HUES6 (cell line): ENCODE measurements around the gene TSPAN4.

Experiments used
- H3K27ac ChIP-seq: 2 replicates; pipeline ENCODE4 v1.7.0; 2013; ENCODE audit warnings: low read depth, mild to moderate bottlenecking, low read length, inconsistent platforms
- H3K27me3 ChIP-seq: 2 replicates; pipeline ENCODE4 v1.6.1; 2013; ENCODE audit warnings: low read length; ENCODE audit not compliant: control insufficient read depth, insufficient read depth
- H3K36me3 ChIP-seq: 2 replicates; pipeline ENCODE4 v1.6.1; 2013; ENCODE audit warnings: low read length; ENCODE audit not compliant: control insufficient read depth, insufficient read depth
- H3K4me1 ChIP-seq: 2 replicates; pipeline ENCODE4 v1.6.1; 2013; ENCODE audit warnings: low read length; ENCODE audit not compliant: control insufficient read depth, insufficient read depth
- H3K4me3 ChIP-seq: 2 replicates; pipeline ENCODE4 v1.5.1; 2013; ENCODE audit warnings: low read depth, low read length
- H3K9ac ChIP-seq: one replicate; pipeline ENCODE4 v1.6.1; 2013; ENCODE audit warnings: mild to moderate bottlenecking, low read length
- H3K9me3 ChIP-seq: 2 replicates; pipeline ENCODE4 v1.6.1; 2013; ENCODE audit warnings: low read depth, low read length; ENCODE audit not compliant: control insufficient read depth, insufficient read depth

Gene TSPAN4

DNA sequence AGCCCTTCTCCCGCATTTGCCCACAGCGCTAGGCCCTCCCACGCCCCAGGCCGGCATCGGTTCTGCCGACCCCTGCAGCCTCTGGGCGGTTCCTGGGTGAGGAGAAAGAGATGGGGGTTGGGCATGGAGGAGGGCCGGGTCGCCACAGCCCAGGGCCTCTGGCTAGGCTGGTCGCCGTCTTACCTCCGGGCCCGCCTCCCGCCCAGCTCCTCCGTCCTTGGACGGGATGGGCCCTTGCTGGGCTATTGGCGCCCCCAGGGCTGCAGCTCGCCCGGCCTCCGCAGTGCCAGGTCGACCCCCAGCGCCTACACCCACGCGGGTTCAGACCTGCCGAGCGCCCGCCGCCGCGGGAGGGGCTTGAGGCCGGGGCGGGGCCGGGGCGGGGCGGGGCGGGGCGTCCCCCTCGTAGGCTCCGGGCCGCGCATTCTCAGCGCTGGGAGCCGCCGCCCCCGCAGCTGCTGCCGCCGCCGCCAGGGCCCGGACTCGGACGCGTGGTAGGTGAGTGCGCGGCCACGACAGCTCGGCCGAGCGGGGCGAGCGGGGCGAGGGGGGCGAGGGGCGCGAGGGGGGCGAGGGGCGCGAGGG, 10.0 kb upstream of the TSPAN4 start, which contains the start of gene CD151:
CD151 (plus strand) TSS at position 424 of the 585 bp plus-strand sequence. CDS start 3,118 bp downstream, outside the sequence.
- Histone ChIP-seq H3K27ac (peak within 1 kb of the TSS; percentile 22; the same call in 1 of the 2 replicates), H3K4me3 (peak within 1 kb of the TSS; percentile 75), H3K9ac (peak within 1 kb of the TSS; percentile 70), H3K27me3 (peaks cover 49% of the 10 kb centered on the region), H3K9me3 (no peaks in the 10 kb centered on the region), H3K36me3 (peaks cover 11% of the 10 kb centered on the region), H3K4me1 (peaks cover 64% of the 10 kb centered on the region)

DNA sequence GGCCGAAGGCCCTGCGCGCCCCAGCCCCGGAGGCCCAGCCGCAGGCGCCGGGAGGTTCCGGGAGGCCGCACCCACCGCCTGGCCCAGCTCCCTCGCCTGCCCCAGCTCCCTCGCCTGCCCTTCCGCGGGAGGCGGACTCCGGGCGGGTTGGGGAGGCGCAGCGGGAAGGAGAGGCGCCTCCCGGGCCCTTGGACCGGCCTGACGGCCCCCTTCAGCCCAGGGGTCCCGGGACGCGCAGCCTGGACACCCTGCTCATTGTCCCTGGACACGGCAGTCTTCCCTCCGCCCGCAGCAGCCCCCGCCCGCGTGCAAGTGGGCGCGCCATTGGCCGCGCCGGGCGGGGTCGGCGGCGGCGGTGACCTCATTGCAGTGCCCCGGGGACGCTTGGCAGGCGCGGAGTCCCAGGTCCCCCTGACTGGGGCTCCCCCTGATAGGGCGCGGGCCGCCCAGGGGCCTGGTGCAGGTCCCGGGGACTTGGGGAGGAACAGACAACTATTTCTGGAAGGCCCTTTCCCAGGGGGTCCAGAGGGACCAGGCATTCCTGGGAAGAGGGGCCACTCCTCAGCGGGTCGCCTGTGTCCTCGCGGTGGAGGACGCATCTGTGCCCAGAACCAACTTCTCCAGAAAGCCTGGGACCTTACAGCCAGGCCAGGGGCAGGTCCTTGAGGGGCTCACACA, 9.4 kb upstream of the TSPAN4 start:
- Histone ChIP-seq H3K36me3 (peaks cover 16% of the 10 kb centered on the region), H3K4me3 (peak overlapping the region; percentile 75), H3K9me3 (no peaks in the 10 kb centered on the region), H3K4me1 (peaks cover 57% of the 10 kb centered on the region), H3K27me3 (peaks cover 43% of the 10 kb centered on the region), H3K27ac (peak overlapping the region; percentile 22; the same call in 1 of the 2 replicates), H3K9ac (peak overlapping the region; percentile 70)

DNA sequence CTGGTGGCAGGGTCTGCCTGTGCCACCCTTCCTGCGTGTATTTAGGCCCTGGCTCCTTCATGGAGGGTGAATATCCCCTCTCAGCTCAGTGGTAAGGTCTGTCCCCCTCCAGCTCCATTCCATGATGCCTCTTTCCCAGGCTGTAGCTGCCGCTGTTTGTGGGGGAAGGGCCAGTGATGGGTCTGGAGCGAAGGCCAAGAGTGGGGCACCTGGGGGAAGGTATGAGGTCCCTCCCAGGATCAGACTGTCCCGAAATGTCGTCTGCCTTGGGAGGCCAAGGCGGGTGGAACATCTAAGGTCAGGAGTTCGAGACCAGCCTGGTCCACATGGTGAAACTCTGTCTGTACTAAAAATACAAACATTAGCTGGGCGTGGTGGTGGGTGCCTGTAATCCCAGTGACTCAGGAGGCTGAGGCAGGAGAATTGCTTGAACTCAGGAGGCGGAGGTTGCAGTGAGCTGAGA, 8.8 kb upstream of the TSPAN4 start:
- Histone ChIP-seq H3K4me1 (peaks cover 57% of the 10 kb centered on the region), H3K27me3 (peaks cover 37% of the 10 kb centered on the region), H3K27ac (no peak overlapping the region)

DNA sequence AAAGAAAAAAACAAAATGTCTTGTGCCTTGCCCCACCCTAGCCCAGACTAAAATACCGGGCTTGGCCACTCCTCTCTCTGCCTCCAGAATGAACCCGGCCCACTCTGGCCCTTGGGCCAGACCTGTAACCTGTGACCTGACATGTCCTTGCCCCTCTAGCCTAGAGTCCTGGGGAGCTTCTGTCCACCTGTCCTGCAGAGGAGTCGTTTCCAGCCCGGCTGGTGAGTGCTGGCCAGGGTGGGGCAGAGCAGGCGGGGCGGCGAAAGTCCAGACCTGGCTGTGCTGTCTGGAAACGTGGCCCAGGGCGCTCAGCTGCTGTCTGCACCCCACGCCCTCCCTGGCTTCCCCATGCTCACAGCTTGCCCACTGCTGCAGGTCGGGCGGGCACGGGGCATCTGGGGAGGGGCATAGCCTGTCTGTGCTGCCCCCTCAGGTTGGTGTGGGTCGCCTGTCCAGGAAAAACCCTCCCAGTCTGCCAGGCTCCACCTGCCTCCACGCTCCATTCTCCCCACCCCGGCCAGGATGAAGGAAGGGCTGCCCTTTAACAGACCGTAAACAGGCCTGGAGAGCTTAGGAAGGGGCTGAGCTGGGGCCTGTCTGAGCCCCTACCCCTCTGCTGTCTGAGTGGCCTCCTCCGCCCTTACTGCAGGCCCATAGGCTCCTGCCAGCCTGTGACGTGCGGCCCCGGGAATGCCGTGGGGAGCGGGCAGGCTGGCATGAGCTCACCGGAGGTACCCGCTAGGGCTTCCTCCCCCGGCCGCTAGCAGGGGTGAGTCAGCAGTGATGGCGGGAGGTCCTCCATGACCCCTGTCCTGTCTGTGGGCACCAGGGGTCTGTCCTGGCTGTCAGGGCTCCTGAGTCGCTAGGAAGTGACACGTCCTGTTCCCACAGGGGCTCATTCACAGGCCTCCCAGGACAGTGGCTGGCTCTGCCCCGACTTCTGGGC, 8.0 kb upstream of the TSPAN4 start:
- H3K27ac ChIP-seq: no peak overlapping the region
- H3K4me3 ChIP-seq: peak overlapping the region; percentile 75
- H3K9ac ChIP-seq: no peak overlapping the region
- no peaks in the 10 kb centered on the region for H3K9me3 ChIP-seq
- peaks cover 29% of the 10 kb centered on the region for H3K27me3 ChIP-seq
- peaks cover 51% of the 10 kb centered on the region for H3K4me1 ChIP-seq
- peaks cover 30% of the 10 kb centered on the region for H3K36me3 ChIP-seq

More for the DNA sequence above, 8.8 kb upstream of the TSPAN4 start:
- Histone ChIP-seq H3K36me3 (peaks cover 22% of the 10 kb centered on the region), H3K4me3 (peak overlapping the region; percentile 75), H3K9me3 (no peaks in the 10 kb centered on the region), H3K9ac (peak overlapping the region; percentile 70)

DNA sequence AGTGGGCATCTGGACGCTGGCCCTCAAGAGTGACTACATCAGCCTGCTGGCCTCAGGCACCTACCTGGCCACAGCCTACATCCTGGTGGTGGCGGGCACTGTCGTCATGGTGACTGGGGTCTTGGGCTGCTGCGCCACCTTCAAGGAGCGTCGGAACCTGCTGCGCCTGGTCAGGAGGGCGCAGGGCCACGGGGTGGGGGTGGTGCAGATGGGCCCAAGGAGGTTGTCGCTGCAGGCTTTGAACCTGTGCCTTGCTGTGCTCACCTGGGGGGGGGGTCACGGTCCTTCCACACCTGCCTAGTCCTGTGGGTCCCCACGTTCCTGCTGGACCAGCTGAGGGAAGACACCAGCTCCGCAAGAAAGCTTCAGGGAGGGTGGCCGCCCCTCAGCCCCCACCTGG, 6.4 kb upstream of the TSPAN4 start:
- peaks cover 45% of the 10 kb centered on the region for H3K4me1 ChIP-seq
- H3K9me3 ChIP-seq: no peaks in the 10 kb centered on the region
- peaks cover 13% of the 10 kb centered on the region for H3K27me3 ChIP-seq
- H3K4me3 ChIP-seq: no peak overlapping the region
- no peak overlapping the region for H3K9ac ChIP-seq
- peaks cover 45% of the 10 kb centered on the region for H3K36me3 ChIP-seq
- no peak overlapping the region for H3K27ac ChIP-seq

DNA sequence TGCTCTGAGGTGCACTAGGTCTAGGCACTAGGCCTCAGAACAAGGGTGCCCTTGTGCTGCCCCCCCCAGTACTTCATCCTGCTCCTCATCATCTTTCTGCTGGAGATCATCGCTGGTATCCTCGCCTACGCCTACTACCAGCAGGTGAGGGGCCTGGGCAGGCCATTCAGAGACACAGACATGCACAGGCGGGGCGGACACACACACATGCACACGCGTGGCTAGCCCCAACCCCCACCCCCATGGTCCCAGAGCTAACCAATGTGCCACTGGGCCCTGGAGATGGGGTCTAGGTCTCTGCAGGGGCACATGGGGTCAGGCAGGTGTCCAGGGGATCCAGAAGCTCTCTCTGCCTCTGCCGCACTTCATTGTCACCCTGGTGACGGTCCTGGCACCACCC, 6.0 kb upstream of the TSPAN4 start:
- H3K4me1 ChIP-seq: peaks cover 43% of the 10 kb centered on the region
- H3K9me3 ChIP-seq: no peaks in the 10 kb centered on the region
- H3K27ac ChIP-seq: no peak overlapping the region

DNA sequence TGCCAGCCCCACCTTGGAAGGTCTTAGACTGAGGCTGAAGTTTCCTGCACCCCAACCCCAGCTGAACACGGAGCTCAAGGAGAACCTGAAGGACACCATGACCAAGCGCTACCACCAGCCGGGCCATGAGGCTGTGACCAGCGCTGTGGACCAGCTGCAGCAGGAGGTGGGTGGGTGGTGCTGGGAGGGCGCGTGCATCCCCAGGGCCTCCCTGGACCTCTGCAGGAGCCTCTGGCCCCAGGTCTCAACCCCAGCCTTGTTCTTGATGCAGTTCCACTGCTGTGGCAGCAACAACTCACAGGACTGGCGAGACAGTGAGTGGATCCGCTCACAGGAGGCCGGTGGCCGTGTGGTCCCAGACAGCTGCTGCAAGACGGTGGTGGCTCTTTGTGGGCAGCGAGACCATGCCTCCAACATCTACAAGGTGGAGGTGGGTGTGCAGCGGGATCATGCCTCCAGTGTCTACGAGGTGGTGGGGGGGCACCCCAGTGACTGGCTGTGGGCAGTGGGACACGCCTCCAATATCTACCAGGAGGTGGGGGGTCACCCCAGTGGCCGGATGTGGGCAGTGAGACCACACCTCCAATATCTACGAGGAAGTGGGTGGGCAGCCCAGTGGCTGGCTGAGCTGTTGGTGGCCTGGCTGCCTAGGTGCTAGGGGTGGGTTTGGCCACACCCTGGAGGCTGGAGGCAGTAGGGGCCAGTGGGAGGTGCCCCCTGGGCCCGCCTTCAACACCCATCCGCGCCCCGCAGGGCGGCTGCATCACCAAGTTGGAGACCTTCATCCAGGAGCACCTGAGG, 5.3 kb upstream of the TSPAN4 start:
- H3K36me3 ChIP-seq: peaks cover 45% of the 10 kb centered on the region
- H3K27me3 ChIP-seq: peaks cover 2% of the 10 kb centered on the region
- no peak overlapping the region for H3K9ac ChIP-seq
- no peaks in the 10 kb centered on the region for H3K9me3 ChIP-seq
- H3K4me1 ChIP-seq: peaks cover 36% of the 10 kb centered on the region
- H3K27ac ChIP-seq: no peak overlapping the region
- H3K4me3 ChIP-seq: no peak overlapping the region

More for the DNA sequence above, 6.0 kb upstream of the TSPAN4 start:
- peaks cover 45% of the 10 kb centered on the region for H3K36me3 ChIP-seq
- no peak overlapping the region for H3K4me3 ChIP-seq
- peaks cover 9% of the 10 kb centered on the region for H3K27me3 ChIP-seq
- no peak overlapping the region for H3K9ac ChIP-seq

DNA sequence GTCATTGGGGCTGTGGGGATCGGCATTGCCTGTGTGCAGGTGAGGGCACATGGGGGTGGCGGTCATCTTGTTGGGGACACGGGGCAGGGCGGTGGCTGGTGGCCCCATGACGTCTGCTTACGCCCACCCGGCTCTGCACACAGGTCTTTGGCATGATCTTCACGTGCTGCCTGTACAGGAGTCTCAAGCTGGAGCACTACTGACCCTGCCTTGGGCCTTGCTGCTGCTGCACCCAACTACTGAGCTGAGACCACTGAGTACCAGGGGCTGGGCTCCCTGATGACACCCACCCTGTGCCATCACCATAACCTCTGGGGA, 4.7 kb upstream of the TSPAN4 start:
- Histone ChIP-seq H3K4me1 (peaks cover 34% of the 10 kb centered on the region), H3K4me3 (no peak overlapping the region), H3K9ac (no peak overlapping the region), H3K36me3 (peaks cover 45% of the 10 kb centered on the region), H3K9me3 (no peaks in the 10 kb centered on the region), H3K27ac (no peak overlapping the region), H3K27me3 (no peaks in the 10 kb centered on the region)

DNA sequence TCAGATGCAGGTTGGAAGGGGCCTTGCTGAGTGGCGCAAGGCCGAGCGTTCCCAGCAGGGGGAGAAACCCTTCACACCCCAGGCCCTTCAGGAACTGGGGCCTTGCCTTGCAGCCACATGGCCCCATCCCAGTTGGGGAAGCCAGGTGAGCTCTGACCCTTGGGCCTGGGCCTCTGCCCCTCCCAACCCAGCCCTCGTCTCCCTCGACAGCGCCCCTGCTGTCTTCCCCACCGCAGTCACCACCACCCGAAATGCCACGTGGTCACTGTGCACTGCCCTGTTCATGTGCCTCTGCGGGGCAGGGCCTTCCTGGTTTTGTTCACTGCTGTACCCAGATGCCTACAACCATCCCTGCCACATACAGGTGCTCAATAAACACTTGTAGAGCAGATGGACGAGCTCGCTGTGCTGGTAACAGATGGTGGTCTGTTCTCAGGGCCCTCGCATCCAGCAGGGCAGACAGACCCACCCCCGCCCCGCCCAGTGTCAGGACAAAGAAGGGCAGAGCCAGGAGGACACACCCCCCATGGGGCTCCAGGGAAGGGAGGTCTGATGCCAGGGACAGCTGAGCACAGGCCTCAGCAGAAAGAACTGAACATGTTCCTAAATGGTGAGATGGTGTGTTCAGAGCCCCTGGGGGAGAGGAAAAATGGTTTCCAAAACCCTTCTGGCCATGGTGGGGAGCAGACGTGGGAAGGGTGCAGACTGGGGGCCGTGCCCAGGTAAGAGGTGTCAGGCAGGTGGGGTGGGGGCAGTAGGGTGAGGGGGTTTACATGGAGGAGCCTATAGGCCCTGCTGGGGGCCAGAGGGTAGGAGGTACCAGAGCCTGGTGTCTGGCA, 4.0 kb upstream of the TSPAN4 start:
- no peaks in the 10 kb centered on the region for H3K9me3 ChIP-seq
- H3K27ac ChIP-seq: no peak overlapping the region
- no peak overlapping the region for H3K9ac ChIP-seq
- H3K36me3 ChIP-seq: peaks cover 45% of the 10 kb centered on the region
- H3K4me3 ChIP-seq: no peak overlapping the region
- peaks cover 31% of the 10 kb centered on the region for H3K4me1 ChIP-seq
- H3K27me3 ChIP-seq: no peaks in the 10 kb centered on the region

DNA sequence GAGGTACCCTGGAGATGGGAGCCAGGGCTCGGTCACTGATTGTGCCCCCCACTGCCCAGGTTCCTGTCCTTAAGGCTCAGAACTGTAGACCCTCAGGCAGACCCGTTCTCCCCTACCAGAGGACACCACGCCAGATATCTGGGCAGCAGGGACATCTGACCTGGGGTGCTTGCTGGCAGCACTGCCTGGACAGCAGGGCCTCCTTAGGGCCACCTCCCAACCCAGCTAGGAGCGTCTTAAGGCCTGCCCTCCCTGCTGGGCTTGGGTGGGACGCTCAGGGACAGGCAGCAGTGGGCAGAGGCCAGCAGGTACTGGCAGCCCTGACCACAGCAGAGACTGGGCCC, 3.4 kb upstream of the TSPAN4 start:
- Histone ChIP-seq H3K4me3 (no peak overlapping the region), H3K9ac (no peak overlapping the region), H3K4me1 (peaks cover 25% of the 10 kb centered on the region), H3K36me3 (peaks cover 45% of the 10 kb centered on the region), H3K9me3 (no peaks in the 10 kb centered on the region), H3K27me3 (no peaks in the 10 kb centered on the region), H3K27ac (no peak overlapping the region)
